Ovary (tissue), 3 donors: Measurements from ENCODE around the gene C9orf50.

Experiments
- CTCF ChIP-seq, 3 donors: fragments of 450-650 bp in 2 of 3; fragments of 200-600 bp in 1 of 3; IDR thresholded peaks; one replicate each; pipeline versions ENCODE4 v1.5.1 to v1.8.0; 2016 to 2022; ENCODE audit warnings: antibody characterized with exemption in 3 of 3, mild to moderate bottlenecking in 1 of 3
- POLR2A ChIP-seq: fragments of 450-650 bp; IDR thresholded peaks from one replicate; pipeline ENCODE4 v1.6.1; 2017; ENCODE audit warnings: antibody characterized with exemption, mild to moderate bottlenecking, moderate library complexity
- donor health status: DM: no; HTN: no; CAD: no.

- TF ChIP-seq CTCF (IDR thresholded peaks at IDR 0.05) (no peak), POLR2A (no peak)
Measured at GRCh38 chr9:129590466-129590865, 30.4 kb downstream of the C9orf50 start.
